IPS-18c (cell line): ENCODE measurements around the gene C10orf95.

ENCODE experiments used
- H3K4me3 ChIP-seq: 2 replicates; pipeline ENCODE4 v1.7.0; 2013; ENCODE audit warnings: low read depth, mild to moderate bottlenecking, low read length, moderate library complexity; ENCODE audit not compliant: insufficient read depth
- H3K9me3 ChIP-seq: one replicate; pipeline ENCODE4 v1.6.1; 2013; ENCODE audit warnings: mild to moderate bottlenecking, low read length, moderate library complexity; ENCODE audit not compliant: control insufficient read depth, insufficient read depth

Gene C10orf95

DNA sequence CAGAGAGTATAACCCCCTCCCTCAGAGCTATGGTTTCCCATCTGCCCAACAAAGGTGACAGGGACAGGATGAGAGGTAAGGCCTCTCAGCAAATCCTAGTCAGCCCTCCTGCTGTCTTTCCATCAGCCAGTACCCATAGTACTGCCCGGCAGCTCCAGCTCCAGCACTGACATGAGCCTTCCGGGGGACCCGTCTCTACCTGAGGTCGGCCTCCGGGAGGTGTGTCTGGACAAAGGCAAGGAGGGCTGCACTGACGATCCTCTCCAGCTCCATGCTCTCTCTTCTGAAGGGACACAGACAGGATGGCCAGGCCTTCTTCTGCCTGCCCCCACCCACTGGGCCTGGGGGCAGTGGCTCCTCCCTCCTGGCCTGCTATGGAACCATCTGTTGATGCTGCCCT is 26.4 kb downstream of the C10orf95 start:
- no peaks in the 10 kb centered on the region for H3K9me3 ChIP-seq

GRCh38 chr10:102424145-102424544 is 27.2 kb downstream of the C10orf95 start:
- H3K4me3 ChIP-seq: no peak overlapping the region
- H3K9me3 ChIP-seq: no peaks in the 10 kb centered on the region

More for the DNA sequence above, 26.4 kb downstream of the C10orf95 start:
- H3K4me3 ChIP-seq: no peak overlapping the region; the same call in 1 of the 2 replicates

GRCh38 chr10:102423372-102423968 is 27.9 kb downstream of the C10orf95 start:
- Histone ChIP-seq H3K4me3 (no peak overlapping the region), H3K9me3 (no peaks in the 10 kb centered on the region)

DNA sequence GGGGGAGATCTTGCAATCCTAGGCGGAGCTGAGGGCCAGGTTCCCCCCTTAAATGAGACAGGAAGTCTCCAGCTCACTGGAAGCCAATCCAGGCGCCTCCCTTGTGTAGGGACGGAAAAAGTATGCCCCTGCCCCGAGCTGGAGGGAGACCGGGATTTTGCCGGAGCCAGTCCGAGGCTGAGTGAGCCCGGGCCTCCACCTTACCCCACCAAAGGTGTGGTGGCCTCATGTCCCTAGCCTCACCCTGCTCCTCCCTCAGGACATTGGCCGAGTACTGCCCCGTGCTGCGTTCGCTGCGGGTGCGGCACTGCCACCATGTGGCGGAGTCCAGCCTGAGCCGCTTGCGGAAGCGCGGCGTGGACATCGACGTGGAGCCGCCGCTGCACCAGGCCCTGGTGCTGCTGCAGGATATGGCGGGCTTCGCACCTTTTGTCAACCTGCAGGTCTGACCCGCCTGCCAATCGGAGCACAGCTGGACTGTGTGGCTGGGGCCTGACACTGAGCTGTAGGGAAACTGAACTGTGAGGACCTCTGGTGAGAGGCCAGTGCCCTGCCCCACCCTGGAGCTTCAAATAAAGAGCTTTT is 28.7 kb downstream of the C10orf95 start:
- no peaks in the 10 kb centered on the region for H3K9me3 ChIP-seq
- peak overlapping the region; percentile 64 for H3K4me3 ChIP-seq

GRCh38 chr10:102421757-102422512 is 29.4 kb downstream of the C10orf95 start:
- H3K9me3 ChIP-seq: no peaks in the 10 kb centered on the region
- H3K4me3 ChIP-seq: peak overlapping the region; percentile 64

DNA sequence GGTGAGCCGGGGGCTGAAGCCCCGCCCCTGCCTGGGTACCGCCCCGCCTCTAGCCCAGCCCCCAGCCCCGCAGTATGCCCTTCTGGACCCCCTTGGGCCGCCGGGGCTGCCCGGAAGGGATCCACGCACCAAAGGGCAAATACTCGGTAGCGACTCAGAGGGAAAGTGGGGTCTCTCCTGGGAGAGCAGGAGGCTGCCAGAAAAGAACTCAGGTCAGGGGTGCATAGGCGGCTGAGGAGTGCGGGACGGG is 29.9 kb downstream of the C10orf95 start:
- H3K4me3 ChIP-seq: peak overlapping the region; percentile 64
- no peaks in the 10 kb centered on the region for H3K9me3 ChIP-seq

DNA sequence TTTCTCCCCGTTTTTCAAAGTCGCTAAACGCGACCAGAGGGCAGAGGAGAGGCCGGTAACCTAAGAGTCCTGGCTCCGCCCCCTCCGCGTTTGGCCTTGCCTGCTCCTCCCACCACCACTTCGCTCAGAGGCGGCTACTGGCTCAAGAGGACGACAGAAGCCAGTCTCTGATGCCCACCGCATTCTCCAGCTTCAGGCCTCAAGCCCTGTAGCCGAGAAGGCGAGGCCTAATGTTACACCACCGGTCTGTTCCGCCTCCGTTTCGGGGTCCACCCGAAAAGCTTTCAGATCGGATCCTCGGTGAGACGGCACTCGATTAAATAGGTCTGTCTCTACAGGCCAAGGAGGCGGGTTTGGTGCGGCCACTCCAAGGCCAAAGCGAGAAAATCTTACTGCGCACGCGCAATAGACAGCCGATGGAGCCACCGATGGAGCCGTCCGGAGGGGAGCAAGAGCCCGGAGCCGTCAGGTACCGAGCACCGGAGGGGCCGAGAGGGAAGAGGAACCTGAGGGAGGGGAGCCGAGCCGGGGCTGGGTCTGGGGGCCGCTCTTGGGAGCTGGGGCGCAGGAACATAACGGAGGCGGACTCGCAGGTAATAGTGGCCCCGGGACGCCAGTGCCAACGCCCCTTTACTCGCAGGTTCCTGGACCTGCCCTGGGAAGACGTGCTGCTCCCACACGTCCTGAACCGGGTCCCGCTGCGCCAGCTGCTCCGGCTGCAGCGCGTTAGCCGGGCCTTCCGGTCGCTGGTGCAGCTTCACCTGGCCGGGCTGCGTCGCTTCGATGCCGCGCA is 30.4 kb downstream of the C10orf95 start, which contains the start of gene FBXL15:
Gene FBXL15, plus strand, starts transcription at position 123 of the 793 bp plus-strand sequence. Its CDS starts 294 bp downstream, at position 417.
- H3K9me3 ChIP-seq: no peaks in the 10 kb centered on the region
- H3K4me3 ChIP-seq: peak within 1 kb of the TSS; percentile 64

DNA sequence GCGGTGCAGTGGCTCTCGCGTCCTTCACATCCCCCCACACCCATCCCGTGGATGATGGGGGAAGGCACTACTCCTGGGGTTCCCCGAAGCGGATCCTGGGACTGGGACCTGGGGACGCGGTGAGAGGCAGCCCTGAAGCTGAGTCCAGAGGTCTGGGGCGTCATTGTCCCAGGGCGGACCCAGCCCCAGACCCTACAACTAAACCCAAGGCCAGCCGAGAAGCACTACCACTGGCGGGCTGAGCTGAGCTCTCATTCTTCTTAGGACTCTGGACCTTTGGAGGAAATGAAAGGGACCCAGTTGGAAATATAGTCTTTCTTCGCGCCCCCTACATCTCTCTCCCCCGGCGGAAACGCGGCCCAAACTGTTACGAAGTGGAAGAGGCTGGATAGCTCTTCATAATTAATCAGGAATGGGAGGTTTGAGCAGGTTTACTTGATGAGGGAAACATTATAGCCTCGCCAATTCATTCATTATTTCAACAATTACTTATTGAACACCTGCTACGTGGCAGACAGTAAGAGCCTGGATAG is 31.1 kb downstream of the C10orf95 start:
- H3K4me3 ChIP-seq: peak overlapping the region; percentile 64
- H3K9me3 ChIP-seq: no peaks in the 10 kb centered on the region

GRCh38 chr10:102419269-102420180 is 31.8 kb downstream of the C10orf95 start:
- Histone ChIP-seq H3K4me3 (peak overlapping the region; percentile 64), H3K9me3 (no peaks in the 10 kb centered on the region)

GRCh38 chr10:102418622-102419268 is 32.6 kb downstream of the C10orf95 start, which contains the start of gene PSD:
Gene PSD (minus strand): TSS chr10:102418785. CDS start chr10:102417038, 1,747 bp downstream.
- no peaks in the 10 kb centered on the region for H3K9me3 ChIP-seq
- peak within 1 kb of the TSS; percentile 64 for H3K4me3 ChIP-seq

- H3K9me3 ChIP-seq: no peaks in the 10 kb centered on the region
- no peak overlapping the region for H3K4me3 ChIP-seq
These were observed 34.6 kb downstream of the C10orf95 start for GRCh38 chr10:102416695-102417094.

- H3K4me3 ChIP-seq: no peak overlapping the region
- H3K9me3 ChIP-seq: no peaks in the 10 kb centered on the region
These were observed 35.1 kb downstream of the C10orf95 start for GRCh38 chr10:102416283-102416682.

- Histone ChIP-seq H3K9me3 (no peaks in the 10 kb centered on the region), H3K4me3 (no peak overlapping the region)
These were observed 36.6 kb downstream of the C10orf95 start for GRCh38 chr10:102414749-102415148.

- Histone ChIP-seq H3K4me3 (no peak overlapping the region; the same call in 1 of the 2 replicates), H3K9me3 (no peaks in the 10 kb centered on the region)
These were observed 37.4 kb downstream of the C10orf95 start for GRCh38 chr10:102413806-102414561.

DNA sequence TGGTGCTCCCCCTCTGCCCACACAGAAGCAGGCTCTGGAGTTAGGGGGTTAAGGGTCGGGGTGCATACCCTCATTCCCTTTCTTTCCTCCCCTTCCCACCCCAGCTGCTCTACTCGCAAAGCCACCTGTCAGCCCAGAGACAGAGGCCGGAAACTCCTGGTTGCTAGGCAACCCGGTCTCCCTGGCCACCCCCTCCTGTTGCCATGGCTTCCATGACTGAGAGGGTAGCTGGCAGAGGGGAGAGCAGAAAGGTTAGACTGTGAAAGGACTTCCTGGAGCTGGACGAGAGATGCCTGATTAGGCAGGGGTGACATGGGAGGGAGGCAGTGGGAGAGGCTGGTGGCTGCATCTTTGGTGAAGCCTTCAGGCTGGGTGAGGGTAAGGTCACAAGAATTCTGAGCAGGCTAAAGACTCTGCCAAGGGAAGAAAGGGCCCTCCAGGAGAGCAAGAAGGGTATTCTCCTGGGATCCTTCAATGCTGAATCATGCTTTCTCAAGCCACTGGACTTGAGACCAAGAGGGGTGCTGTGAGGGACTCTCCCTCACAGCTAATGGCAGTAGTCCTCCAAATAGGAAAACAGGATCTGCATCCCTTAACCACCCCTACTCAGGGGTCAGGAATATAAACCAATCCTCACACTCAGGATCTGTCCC is 38.2 kb downstream of the C10orf95 start:
- Histone ChIP-seq H3K4me3 (no peak overlapping the region; the same call in 1 of the 2 replicates), H3K9me3 (no peaks in the 10 kb centered on the region)
